ENCODE data around the gene FAM89A. TPM values are rescaled to one million over a fixed set of nuclear protein-coding genes. Genes with fewer than 3 reads are reported as not detected.
A peak's percentile ranks its signal among the peaks of the same experiment; 100 is the strongest.

The FAM89A gene
- total and polyA plus RNA-seq, 2 of the 8 experiments (the other 6 are each of a cell fraction or from before 2014, with no cell fraction given), result 2.1 to 2.2 TPM

GRCh38 chr1:231039161-231040018, 664 bp downstream of the FAM89A start (continued):
- TF ChIP-seq E2F6 (IDR thresholded peaks at IDR 0.05) (peak; percentile 16; the same call in 1 of the 2 replicates), CHD1 (IDR thresholded peaks at IDR 0.05; ENCODE audit: low read depth, low read length) (no peak), TEAD4 (IDR thresholded peaks at IDR 0.05; ENCODE audit: low read depth, low read length) (no peak), TBP (IDR thresholded peaks at IDR 0.05; ENCODE audit: low read depth, low read length) (no peak), SIRT6 (IDR thresholded peaks at IDR 0.05; ENCODE audit: low read length) (no peak), FOSL1 (IDR thresholded peaks at IDR 0.05; ENCODE audit: insufficient read depth, low read depth, low read length) (no peak), TAF1 (IDR thresholded peaks at IDR 0.05; ENCODE audit: low read depth, low read length) (no peak), POLR2A (IDR thresholded peaks at IDR 0.05; ENCODE audit: control extremely low read depth in 1 of 2, low read depth in 2 of 2, low read length in 2 of 2) (no peak), RFX5 (IDR thresholded peaks at IDR 0.05; ENCODE audit: borderline replicate concordance, low read depth, low read length) (no peak), CREB1 (IDR thresholded peaks at IDR 0.05) (0 out of 2 replicates have a peak, but pooled peaks have one; percentile 36), CEBPB (IDR thresholded peaks at IDR 0.05; ENCODE audit: low read depth, low read length) (no peak), RNF2 (IDR thresholded peaks at IDR 0.05; ENCODE audit: borderline replicate concordance, low read depth, low read length, missing control alignments, poor library complexity, severe bottlenecking) (peak; percentile 45), SIN3A (conservative IDR thresholded peaks at IDR 0.05 in 1 of 2, IDR thresholded peaks at IDR 0.05 in 1 of 2; ENCODE audit: low read depth in 1 of 2, low read length in 2 of 2) (no peak), USF2 (IDR thresholded peaks at IDR 0.05; ENCODE audit: low read length) (no peak)
